Peyer's patch (tissue), 4 donors: ENCODE measurements around the gene GSTA2.

ENCODE experiments used
- CTCF ChIP-seq, 6 experiments: fragments of 450-650 bp in 4 of 6; fragments of 200-600 bp in 2 of 6; sonication (generic) in 1 of 6; IDR thresholded peaks; one replicate each; pipeline ENCODE4 v1.5.1; 2017 to 2019; ENCODE audit warnings: antibody characterized with exemption in 6 of 6, mild to moderate bottlenecking in 3 of 6, moderate library complexity in 1 of 6
- POLR2A ChIP-seq, 2 donors: fragments of 450-650 bp; IDR thresholded peaks; one replicate each; pipeline ENCODE4 v1.5.1; 2017; ENCODE audit warnings: antibody characterized with exemption in 2 of 2, mild to moderate bottlenecking in 2 of 2, moderate library complexity in 2 of 2

- TF ChIP-seq CTCF (IDR thresholded peaks at IDR 0.05) (no peak), POLR2A (IDR thresholded peaks at IDR 0.05) (no peak)
These were observed 4.2 kb downstream of the GSTA2 start for GRCh38 chr6:52759085-52759484.
